ENCODE data around the gene GLRX3.

Gene GLRX3

DNA sequence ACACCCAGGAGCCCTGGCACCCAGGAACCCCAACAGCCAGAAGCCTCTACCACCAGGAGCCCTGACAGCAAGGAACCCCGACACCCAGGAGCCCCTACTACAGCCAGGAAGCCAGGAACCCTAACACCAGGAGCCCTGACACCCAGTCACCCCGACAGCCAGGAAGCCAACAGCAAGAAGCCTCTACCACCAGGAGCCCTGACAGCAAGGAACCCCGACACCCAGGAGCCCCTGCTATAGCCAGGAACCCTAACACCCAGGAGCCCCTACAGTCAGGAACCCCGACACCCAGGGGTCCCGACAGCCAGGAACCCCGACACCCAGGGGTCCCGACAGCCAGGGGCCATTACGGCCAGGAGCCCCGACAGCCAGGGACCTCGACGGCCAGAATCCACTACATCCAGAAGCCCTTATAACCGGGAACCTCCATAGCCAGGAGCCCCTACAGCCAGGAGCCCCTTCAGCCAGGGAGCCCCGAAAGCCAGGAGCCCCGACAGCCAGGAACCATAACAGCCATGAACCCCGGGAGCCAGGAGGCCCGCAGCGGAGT is 440 bp upstream of the GLRX3 start:
- Histone ChIP-seq H3K4me3 (ENCODE audit: low read length) (peak overlapping the region; percentile 92), H4K20me1 (ENCODE audit: insufficient read depth, low read length) (0 out of 2 replicates have a peak, but pooled peaks cover 4% of the 10 kb centered on the region), H3K36me3 (replicated peaks; ENCODE audit: low read depth, low read length) (peaks cover 11% of the 10 kb centered on the region), H3K4me1 (ENCODE audit: low read length) (peaks cover 38% of the 10 kb centered on the region), H3K79me2 (ENCODE audit: low read length) (peaks cover 47% of the 10 kb centered on the region), H3K9me3 (ENCODE audit: insufficient read depth, low read length) (no peaks in the 10 kb centered on the region), H3K4me2 (ENCODE audit: low read length) (peak overlapping the region; percentile 91), H2AFZ (ENCODE audit: low read depth, low read length) (0 out of 2 replicates have a peak overlapping the region, but pooled peaks have one; percentile 45), H3K9ac (ENCODE audit: low read length) (peak overlapping the region; percentile 84), H3K27me3 (ENCODE audit: low read depth, low read length) (no peaks in the 10 kb centered on the region), H3K27ac (ENCODE audit: low read length) (no peak overlapping the region)
- TF ChIP-seq, protein P1, sequence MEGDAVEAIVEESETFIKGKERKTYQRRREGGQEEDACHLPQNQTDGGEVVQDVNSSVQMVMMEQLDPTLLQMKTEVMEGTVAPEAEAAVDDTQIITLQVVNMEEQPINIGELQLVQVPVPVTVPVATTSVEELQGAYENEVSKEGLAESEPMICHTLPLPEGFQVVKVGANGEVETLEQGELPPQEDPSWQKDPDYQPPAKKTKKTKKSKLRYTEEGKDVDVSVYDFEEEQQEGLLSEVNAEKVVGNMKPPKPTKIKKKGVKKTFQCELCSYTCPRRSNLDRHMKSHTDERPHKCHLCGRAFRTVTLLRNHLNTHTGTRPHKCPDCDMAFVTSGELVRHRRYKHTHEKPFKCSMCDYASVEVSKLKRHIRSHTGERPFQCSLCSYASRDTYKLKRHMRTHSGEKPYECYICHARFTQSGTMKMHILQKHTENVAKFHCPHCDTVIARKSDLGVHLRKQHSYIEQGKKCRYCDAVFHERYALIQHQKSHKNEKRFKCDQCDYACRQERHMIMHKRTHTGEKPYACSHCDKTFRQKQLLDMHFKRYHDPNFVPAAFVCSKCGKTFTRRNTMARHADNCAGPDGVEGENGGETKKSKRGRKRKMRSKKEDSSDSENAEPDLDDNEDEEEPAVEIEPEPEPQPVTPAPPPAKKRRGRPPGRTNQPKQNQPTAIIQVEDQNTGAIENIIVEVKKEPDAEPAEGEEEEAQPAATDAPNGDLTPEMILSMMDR (IDR thresholded peaks at IDR 0.05; ENCODE audit: low read depth, low read length), result no peak
- no peak for TF ChIP-seq EZH2phosphoT487 (IDR thresholded peaks at IDR 0.05; ENCODE audit: low read depth)

DNA sequence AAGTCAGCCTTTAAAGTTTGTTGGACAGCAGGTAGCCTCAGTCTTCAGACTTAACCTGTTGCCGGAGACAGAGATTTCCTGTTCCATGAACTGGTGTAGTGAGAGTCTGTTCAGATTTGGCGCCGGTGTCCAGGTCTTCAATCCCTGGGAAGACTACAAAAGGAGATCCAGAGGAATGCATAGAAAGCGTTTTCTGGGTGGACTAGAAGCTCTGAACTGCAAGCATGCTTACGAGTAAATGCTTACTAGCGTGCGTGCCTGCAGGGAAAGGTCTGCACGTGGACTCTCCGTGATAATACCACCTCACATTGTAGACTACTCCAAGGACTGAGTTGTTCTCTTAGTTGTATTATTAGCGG is 878 bp downstream of the GLRX3 start:
- H3K36me3 ChIP-seq (replicated peaks; ENCODE audit: low read depth, low read length), result peaks cover 11% of the 10 kb centered on the region
- peak overlapping the region; percentile 92 for H3K4me3 ChIP-seq (ENCODE audit: low read length)
- no peaks in the 10 kb centered on the region for H3K27me3 ChIP-seq (ENCODE audit: low read depth, low read length)
- TF ChIP-seq, protein P1 (IDR thresholded peaks at IDR 0.05; ENCODE audit: low read depth, low read length), result no peak
- no peak for TF ChIP-seq EZH2phosphoT487 (IDR thresholded peaks at IDR 0.05; ENCODE audit: low read depth)
- H3K4me2 ChIP-seq (ENCODE audit: low read length), result peak overlapping the region; percentile 88
- H3K9ac ChIP-seq (ENCODE audit: low read length), result peak overlapping the region; percentile 84
- no peaks in the 10 kb centered on the region for H3K9me3 ChIP-seq (ENCODE audit: insufficient read depth, low read length)
- H3K27ac ChIP-seq (ENCODE audit: low read length), result peak overlapping the region; percentile 63
- peaks cover 51% of the 10 kb centered on the region for H3K4me1 ChIP-seq (ENCODE audit: low read length)
- H4K20me1 ChIP-seq (ENCODE audit: insufficient read depth, low read length), result peaks cover 16% of the 10 kb centered on the region
- peaks cover 60% of the 10 kb centered on the region for H3K79me2 ChIP-seq (ENCODE audit: low read length)
- H2AFZ ChIP-seq (ENCODE audit: low read depth, low read length), result no peak overlapping the region

DNA sequence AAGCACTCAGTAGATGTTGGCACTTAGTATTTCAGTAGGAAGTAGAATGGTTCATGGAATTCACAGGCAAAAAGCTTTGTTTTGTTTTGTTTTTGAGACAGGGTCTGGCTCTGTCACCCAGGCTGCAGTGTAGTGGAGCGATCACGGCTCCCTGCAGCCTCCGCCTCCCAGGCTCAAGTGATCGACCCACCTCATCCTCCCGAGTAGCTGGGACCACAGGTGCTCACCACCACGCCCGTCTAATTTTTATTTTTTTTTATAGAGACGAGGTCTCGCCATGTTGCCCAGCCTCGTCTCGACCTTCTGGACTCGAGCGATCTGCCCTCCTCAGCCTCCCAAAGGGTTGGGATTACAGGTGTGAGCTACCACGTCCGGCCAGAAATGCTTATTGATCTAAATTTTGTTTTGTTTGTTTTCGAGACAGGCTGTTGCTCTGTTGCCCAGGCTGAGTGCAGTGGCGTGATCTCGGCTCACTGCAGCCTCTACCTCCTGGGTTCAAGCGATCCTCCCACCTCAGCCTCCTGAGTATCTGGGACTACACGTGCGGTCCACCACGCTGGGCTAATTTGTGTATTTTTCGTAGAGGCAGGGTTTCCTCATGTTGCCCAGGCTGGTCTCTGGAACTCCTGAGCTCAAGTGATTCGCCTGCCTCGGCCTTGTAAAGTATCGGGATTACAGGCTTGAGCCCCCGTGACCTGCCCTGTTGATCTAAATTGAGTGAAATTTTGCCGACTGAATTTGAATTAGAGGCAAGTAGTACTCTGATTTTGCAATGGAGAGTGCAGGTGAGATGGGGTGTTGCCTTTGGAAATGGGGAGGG is 1.7 kb downstream of the GLRX3 start:
- H3K4me3 ChIP-seq (ENCODE audit: low read length), result peak overlapping the region; percentile 92
- peak overlapping the region; percentile 88 for H3K4me2 ChIP-seq (ENCODE audit: low read length)
- H3K36me3 ChIP-seq (replicated peaks; ENCODE audit: low read depth, low read length), result peaks cover 16% of the 10 kb centered on the region
- H3K9ac ChIP-seq (ENCODE audit: low read length), result peak overlapping the region; percentile 84
- peaks cover 68% of the 10 kb centered on the region for H3K79me2 ChIP-seq (ENCODE audit: low read length)
- no peaks in the 10 kb centered on the region for H3K27me3 ChIP-seq (ENCODE audit: low read depth, low read length)
- peaks cover 24% of the 10 kb centered on the region for H4K20me1 ChIP-seq (ENCODE audit: insufficient read depth, low read length)
- peak overlapping the region; percentile 88 for H3K27ac ChIP-seq (ENCODE audit: low read length)
- H3K4me1 ChIP-seq (ENCODE audit: low read length), result peaks cover 57% of the 10 kb centered on the region
- no peaks in the 10 kb centered on the region for H3K9me3 ChIP-seq (ENCODE audit: insufficient read depth, low read length)
- no peak overlapping the region for H2AFZ ChIP-seq (ENCODE audit: low read depth, low read length)
- TF ChIP-seq EZH2phosphoT487 (IDR thresholded peaks at IDR 0.05; ENCODE audit: low read depth), result no peak
- TF ChIP-seq, protein P1 (IDR thresholded peaks at IDR 0.05; ENCODE audit: low read depth, low read length), result no peak

DNA sequence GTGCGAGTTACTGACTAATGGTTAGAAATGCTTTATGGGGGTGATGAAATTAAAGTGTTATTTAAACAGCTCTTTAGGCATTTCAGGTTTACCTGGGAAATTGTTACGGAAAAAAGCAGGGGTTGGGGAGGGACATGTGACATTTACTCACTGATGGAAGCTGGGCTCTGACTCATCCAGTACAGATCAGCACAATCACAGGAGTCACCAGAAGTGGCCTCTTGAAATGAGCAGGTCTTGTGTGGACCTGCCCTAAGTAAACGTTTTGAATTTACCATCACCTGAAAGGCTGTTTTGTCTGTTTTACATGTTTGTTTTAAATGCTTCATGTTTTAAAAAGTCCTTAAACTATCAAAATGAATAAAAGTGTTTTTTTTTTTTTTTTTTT is 2.3 kb downstream of the GLRX3 start:
- H3K36me3 ChIP-seq (replicated peaks; ENCODE audit: low read depth, low read length), result peaks cover 20% of the 10 kb centered on the region
- peaks cover 57% of the 10 kb centered on the region for H3K4me1 ChIP-seq (ENCODE audit: low read length)
- no peaks in the 10 kb centered on the region for H3K27me3 ChIP-seq (ENCODE audit: low read depth, low read length)
- peak overlapping the region; percentile 88 for H3K4me2 ChIP-seq (ENCODE audit: low read length)
- no peak overlapping the region for H2AFZ ChIP-seq (ENCODE audit: low read depth, low read length)
- no peaks in the 10 kb centered on the region for H3K9me3 ChIP-seq (ENCODE audit: insufficient read depth, low read length)
- peak overlapping the region; percentile 88 for H3K27ac ChIP-seq (ENCODE audit: low read length)
- no peak for TF ChIP-seq EZH2phosphoT487 (IDR thresholded peaks at IDR 0.05; ENCODE audit: low read depth)
- TF ChIP-seq, protein P1 (IDR thresholded peaks at IDR 0.05; ENCODE audit: low read depth, low read length), result no peak
- H3K79me2 ChIP-seq (ENCODE audit: low read length), result peaks cover 74% of the 10 kb centered on the region
- peaks cover 28% of the 10 kb centered on the region for H4K20me1 ChIP-seq (ENCODE audit: insufficient read depth, low read length)
- no peak overlapping the region for H3K9ac ChIP-seq (ENCODE audit: low read length)
- H3K4me3 ChIP-seq (ENCODE audit: low read length), result peak overlapping the region; percentile 92
